ENCODE measurements around the gene TFE3. TPM values are rescaled to one million over a fixed set of nuclear protein-coding genes. Genes with fewer than 3 reads are reported as not detected.

The TFE3 gene
- total RNA-seq, 1 experiment from 2014 or later: 59.8 TPM

DNA sequence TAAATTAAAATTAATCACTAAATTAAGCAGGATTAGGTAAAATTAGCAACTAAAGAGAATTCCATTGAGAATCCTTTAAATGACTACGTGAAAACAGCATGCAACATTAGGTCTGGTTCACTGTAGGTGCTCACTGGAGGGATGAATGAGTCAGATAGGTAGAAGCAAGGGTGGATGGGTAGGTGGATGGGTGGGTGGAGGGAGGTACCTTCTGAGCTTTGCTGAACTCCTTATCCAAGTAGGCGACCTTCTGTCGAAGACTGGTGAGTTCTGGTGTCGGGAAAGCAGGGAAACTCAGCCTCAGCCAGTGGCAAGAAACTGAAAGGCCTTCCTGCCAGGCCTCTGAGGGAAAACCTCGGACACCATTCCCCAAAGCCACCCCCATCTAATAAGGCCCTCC lies 44.1 kb downstream of the TFE3 start:
- TF ChIP-seq, protein P1, sequence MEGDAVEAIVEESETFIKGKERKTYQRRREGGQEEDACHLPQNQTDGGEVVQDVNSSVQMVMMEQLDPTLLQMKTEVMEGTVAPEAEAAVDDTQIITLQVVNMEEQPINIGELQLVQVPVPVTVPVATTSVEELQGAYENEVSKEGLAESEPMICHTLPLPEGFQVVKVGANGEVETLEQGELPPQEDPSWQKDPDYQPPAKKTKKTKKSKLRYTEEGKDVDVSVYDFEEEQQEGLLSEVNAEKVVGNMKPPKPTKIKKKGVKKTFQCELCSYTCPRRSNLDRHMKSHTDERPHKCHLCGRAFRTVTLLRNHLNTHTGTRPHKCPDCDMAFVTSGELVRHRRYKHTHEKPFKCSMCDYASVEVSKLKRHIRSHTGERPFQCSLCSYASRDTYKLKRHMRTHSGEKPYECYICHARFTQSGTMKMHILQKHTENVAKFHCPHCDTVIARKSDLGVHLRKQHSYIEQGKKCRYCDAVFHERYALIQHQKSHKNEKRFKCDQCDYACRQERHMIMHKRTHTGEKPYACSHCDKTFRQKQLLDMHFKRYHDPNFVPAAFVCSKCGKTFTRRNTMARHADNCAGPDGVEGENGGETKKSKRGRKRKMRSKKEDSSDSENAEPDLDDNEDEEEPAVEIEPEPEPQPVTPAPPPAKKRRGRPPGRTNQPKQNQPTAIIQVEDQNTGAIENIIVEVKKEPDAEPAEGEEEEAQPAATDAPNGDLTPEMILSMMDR (conservative IDR thresholded peaks at IDR 0.05): no peak
- no peak overlapping the region for H3K27ac ChIP-seq (ENCODE audit: insufficient read length, low read depth, low read length)
- Mint-ChIP-seq H3K27ac (no peak overlapping the region), H3K4me3 (no peak overlapping the region), H3K9me3 (peaks cover 69 to 77% of the 10 kb centered on the region in 2 experiments), H3K4me1 (peaks cover 0 to 13% of the 10 kb centered on the region in 2 experiments; a peak in 2 of 4 replicates), H3K27me3 (ENCODE audit: low read depth) (no peaks in the 10 kb centered on the region; the same call in 1 of the 2 replicates), H3K36me3 (ENCODE audit: insufficient read depth in 1 of 3, low read depth in 3 of 3) (peaks cover 38 to 59% (median 59%) of the 10 kb centered on the region in 3 experiments; a peak in 6 of 7 replicates)
- no peak for DNase-seq
- H2AFZ ChIP-seq (ENCODE audit: low read length): no peak overlapping the region
- no peak overlapping the region for H4K8ac ChIP-seq (replicated peaks; ENCODE audit: insufficient read length, low read depth, low read length)
- H3K23me2 ChIP-seq (ENCODE audit: insufficient read length, low read depth, low read length, poor library complexity, severe bottlenecking): no peaks in the 10 kb centered on the region
- H3K9me3 ChIP-seq (ENCODE audit: control insufficient read depth, low read depth, low read length): no peaks in the 10 kb centered on the region
- no peaks in the 10 kb centered on the region for H3K4me1 ChIP-seq (ENCODE audit: insufficient read depth, low read length)
- H3K14ac ChIP-seq (ENCODE audit: insufficient read depth, low read length): no peak overlapping the region
- H2BK5ac ChIP-seq (ENCODE audit: insufficient read length, low read length): no peak overlapping the region
- H2BK12ac ChIP-seq (ENCODE audit: insufficient read length, low read depth, low read length): no peak overlapping the region
- no peak overlapping the region for H2BK20ac ChIP-seq (ENCODE audit: low read depth, low read length, poor library complexity, severe bottlenecking)
- peaks cover 2% of the 10 kb centered on the region for H4K20me1 ChIP-seq (ENCODE audit: control insufficient read depth, insufficient read depth, insufficient read length)
- H3K56ac ChIP-seq (ENCODE audit: insufficient read length, low read depth, low read length): no peak overlapping the region
- no peaks in the 10 kb centered on the region for H3K27me3 ChIP-seq (ENCODE audit: insufficient read depth, low read length)
- no peak overlapping the region for H4K91ac ChIP-seq (ENCODE audit: insufficient read length, low read depth, low read length)
- H4K5ac ChIP-seq (ENCODE audit: insufficient read length, low read depth, low read length): no peak overlapping the region
- no peak overlapping the region for H2BK15ac ChIP-seq (ENCODE audit: low read depth, low read length)
- H2BK120ac ChIP-seq (ENCODE audit: low read depth, low read length, poor library complexity, severe bottlenecking): no peak overlapping the region
- no peak overlapping the region for H3K18ac ChIP-seq (ENCODE audit: insufficient read length, low read depth, low read length)
- no peak overlapping the region for H3K4me2 ChIP-seq (ENCODE audit: insufficient read depth, insufficient read length, low read length)
- peaks cover 2% of the 10 kb centered on the region; the same call in 1 of the 2 replicates for H3K79me2 ChIP-seq (ENCODE audit: insufficient read depth, low read length)
- WGBS (ENCODE audit: extremely low coverage, insufficient read length, low lambda C conversion rate): no CpG with 5 or more reads among the region's 5 CpGs
- no peak overlapping the region for H2AK5ac ChIP-seq (ENCODE audit: insufficient read length, low read length)
- no peak overlapping the region for H3K4ac ChIP-seq (ENCODE audit: low read depth, low read length)
- H3K79me1 ChIP-seq (ENCODE audit: insufficient read depth, low read depth, low read length, poor library complexity, severe bottlenecking): peaks cover 2% of the 10 kb centered on the region
- H3K23ac ChIP-seq (ENCODE audit: insufficient read length, low read depth, low read length): no peak overlapping the region
- no peak overlapping the region for H3T11ph ChIP-seq (ENCODE audit: low read length)
- no peak overlapping the region for H3K9ac ChIP-seq (ENCODE audit: extremely low read depth, insufficient read length, low read length)

Measured in H9 (cell line).